Measurements from ENCODE around the gene RHBG. TPM values are rescaled to one million over a fixed set of nuclear protein-coding genes. Genes with fewer than 3 reads are reported as not detected.
"Not testable (repeated sequence)": the region's sequence is repeated elsewhere in the genome, so short reads cannot be mapped to it uniquely, and the experiment has no call there.

RHBG gene
- total RNA-seq, 1 donor = not detected

- no peak for DNase-seq (ENCODE audit: low read depth)
- TF ChIP-seq, protein P1, sequence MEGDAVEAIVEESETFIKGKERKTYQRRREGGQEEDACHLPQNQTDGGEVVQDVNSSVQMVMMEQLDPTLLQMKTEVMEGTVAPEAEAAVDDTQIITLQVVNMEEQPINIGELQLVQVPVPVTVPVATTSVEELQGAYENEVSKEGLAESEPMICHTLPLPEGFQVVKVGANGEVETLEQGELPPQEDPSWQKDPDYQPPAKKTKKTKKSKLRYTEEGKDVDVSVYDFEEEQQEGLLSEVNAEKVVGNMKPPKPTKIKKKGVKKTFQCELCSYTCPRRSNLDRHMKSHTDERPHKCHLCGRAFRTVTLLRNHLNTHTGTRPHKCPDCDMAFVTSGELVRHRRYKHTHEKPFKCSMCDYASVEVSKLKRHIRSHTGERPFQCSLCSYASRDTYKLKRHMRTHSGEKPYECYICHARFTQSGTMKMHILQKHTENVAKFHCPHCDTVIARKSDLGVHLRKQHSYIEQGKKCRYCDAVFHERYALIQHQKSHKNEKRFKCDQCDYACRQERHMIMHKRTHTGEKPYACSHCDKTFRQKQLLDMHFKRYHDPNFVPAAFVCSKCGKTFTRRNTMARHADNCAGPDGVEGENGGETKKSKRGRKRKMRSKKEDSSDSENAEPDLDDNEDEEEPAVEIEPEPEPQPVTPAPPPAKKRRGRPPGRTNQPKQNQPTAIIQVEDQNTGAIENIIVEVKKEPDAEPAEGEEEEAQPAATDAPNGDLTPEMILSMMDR (IDR thresholded peaks at IDR 0.05; ENCODE audit: insufficient read depth, low read length) = no peak
- no peak overlapping the region for H3K4me3 ChIP-seq (ENCODE audit: low read depth, low read length)
Measured at GRCh38 chr1:156360534-156360933, 8.5 kb upstream of the RHBG start.

GRCh38 chr1:156365754-156366153 lies 3.3 kb upstream of the RHBG start:
- H3K4me3 ChIP-seq (ENCODE audit: low read depth, low read length) = no peak overlapping the region
- TF ChIP-seq, protein P1 (IDR thresholded peaks at IDR 0.05; ENCODE audit: insufficient read depth, low read length) = no peak
- no peak for DNase-seq (ENCODE audit: low read depth)

- no peak for DNase-seq (ENCODE audit: low read depth)
- TF ChIP-seq, protein P1 (IDR thresholded peaks at IDR 0.05; ENCODE audit: insufficient read depth, low read length) = no peak
- no peak overlapping the region for H3K4me3 ChIP-seq (ENCODE audit: low read depth, low read length)
Measured at GRCh38 chr1:156366378-156367166, 2.4 kb upstream of the RHBG start.

- no peak for DNase-seq (ENCODE audit: low read depth)
- TF ChIP-seq, protein P1 (IDR thresholded peaks at IDR 0.05; ENCODE audit: insufficient read depth, low read length) = no peak
Measured at GRCh38 chr1:156367383-156368156, 1.4 kb upstream of the RHBG start.

GRCh38 chr1:156368157-156368658 lies 803 bp upstream of the RHBG start:
- H3K4me3 ChIP-seq (ENCODE audit: low read depth, low read length) = no peak overlapping the region
- TF ChIP-seq, protein P1 (IDR thresholded peaks at IDR 0.05; ENCODE audit: insufficient read depth, low read length) = no peak
- DNase-seq (ENCODE audit: low read depth) = no peak

More at GRCh38 chr1:156367383-156368156, 1.4 kb upstream of the RHBG start:
- no peak overlapping the region for H3K4me3 ChIP-seq (ENCODE audit: low read depth, low read length)

DNA sequence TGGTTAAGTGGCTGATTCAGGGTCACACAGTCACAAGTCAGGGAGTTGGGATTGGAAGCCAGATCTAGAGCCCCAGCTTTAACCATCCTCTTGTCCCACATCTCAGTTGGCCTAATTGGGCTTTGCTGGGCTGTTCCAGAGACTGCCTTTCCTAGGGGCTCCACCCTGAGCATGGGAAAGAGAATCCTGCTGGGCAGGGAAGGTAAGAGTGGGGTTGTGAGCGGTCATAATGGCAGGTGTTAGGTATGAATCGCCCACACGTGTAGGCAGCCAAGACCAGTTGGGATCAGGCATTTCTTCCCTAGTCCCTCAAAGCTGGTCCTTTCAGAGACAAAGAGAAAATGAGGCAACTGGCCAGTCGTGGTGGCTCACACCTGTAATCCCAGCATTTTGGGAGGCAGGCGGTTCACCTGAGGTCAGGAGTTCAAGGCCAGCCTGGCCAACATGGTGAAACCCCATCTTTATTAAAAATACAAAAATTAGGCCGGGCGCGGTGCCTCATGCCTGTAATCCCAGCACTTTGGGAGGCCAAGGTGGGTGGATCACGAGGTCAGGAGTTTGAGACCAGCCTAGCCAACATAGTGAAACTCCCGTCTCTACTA lies 775 bp downstream of the RHBG start:
- not testable (repeated sequence) for DNase-seq (ENCODE audit: low read depth); H3K4me3 ChIP-seq (ENCODE audit: low read depth, low read length)
